ENCODE data around the gene CPSF4L. TPM values are rescaled to one million over a fixed set of nuclear protein-coding genes. Genes with fewer than 3 reads are reported as not detected.

The CPSF4L gene
- total and polyA plus RNA-seq, 12 donors = not detected

DNA sequence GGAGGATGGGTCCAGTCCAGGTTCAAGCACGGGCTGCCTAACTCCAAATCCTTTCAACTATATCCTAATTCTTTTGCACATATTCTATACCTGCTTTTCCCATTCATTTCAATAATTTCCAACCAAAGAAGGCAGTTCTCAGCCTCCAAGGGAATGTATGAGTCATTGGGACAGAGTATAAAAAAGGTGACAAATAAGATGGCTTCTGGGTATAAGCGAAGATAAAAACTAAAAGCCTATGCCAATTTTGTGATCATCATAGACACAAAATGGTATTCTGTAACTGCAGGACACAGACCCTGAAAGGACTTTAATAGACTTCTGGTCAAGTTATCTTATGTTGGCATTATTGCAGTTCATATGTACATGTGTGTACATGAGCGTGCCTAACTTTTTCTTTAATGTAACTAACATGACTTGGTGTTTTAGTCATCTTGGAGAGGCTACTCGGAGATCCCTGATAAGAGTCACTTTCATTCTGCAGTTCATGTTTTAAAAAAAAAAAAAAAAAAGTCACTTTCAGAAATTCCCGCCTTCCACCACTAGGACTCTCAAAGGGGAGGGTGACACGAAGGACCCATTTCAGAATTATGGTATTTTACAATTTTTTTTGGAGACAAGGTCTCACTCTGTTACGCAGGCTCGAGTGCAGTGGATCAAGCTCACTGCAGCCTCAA, 51.5 kb downstream of the CPSF4L start:
- H3K27me3 ChIP-seq = no peaks in the 10 kb centered on the region
- peaks cover 0 to 6% of the 10 kb centered on the region in 2 donors for H3K4me1 ChIP-seq (replicated peaks in 1 of 2)
- intact Hi-C loops (cut with DNase I) = no loop called here
- H3K27ac ChIP-seq = peak overlapping the region in 4 of 5 donors; percentile 21 to 52 (median 30)
- no peaks in the 10 kb centered on the region for H3K9me3 ChIP-seq (replicated peaks in 1 of 3)
- TF ChIP-seq, protein P1, sequence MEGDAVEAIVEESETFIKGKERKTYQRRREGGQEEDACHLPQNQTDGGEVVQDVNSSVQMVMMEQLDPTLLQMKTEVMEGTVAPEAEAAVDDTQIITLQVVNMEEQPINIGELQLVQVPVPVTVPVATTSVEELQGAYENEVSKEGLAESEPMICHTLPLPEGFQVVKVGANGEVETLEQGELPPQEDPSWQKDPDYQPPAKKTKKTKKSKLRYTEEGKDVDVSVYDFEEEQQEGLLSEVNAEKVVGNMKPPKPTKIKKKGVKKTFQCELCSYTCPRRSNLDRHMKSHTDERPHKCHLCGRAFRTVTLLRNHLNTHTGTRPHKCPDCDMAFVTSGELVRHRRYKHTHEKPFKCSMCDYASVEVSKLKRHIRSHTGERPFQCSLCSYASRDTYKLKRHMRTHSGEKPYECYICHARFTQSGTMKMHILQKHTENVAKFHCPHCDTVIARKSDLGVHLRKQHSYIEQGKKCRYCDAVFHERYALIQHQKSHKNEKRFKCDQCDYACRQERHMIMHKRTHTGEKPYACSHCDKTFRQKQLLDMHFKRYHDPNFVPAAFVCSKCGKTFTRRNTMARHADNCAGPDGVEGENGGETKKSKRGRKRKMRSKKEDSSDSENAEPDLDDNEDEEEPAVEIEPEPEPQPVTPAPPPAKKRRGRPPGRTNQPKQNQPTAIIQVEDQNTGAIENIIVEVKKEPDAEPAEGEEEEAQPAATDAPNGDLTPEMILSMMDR (IDR thresholded peaks at IDR 0.05) = peak; percentile 25 to 51 (median 48)
- TF ChIP-seq POLR2A (IDR thresholded peaks at IDR 0.05) = no peak
- H3K4me3 ChIP-seq = no peak overlapping the region
- DNase-seq = no peak
- 49 to 56% (median 53%) methylated on average over 8 of the region's 8 CpGs for WGBS, 4 donors
- peaks cover 0 to 50% of the 10 kb centered on the region in 2 donors for H3K36me3 ChIP-seq (replicated peaks in 1 of 2)

DNA sequence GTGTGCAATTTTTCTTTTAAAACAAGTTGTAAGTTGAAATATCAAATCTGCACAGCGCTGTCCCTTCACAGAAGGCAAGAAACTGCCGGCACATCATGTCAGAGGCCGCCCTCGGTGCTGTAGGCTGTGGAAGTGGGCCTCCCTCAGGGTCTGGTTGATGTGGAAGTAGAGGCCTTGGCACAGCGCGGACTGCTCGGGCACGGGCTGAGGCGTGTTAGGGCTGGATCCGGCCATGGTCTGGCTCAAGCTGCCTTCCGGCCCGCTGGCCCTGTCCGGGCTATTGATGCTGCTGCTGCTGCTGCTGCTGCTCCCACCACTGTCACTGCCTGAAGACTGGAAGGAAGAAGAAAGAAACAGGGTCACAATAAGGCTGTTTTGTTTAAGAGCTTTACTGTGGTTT, 52.2 kb downstream of the CPSF4L start:
- intact Hi-C loops (cut with DNase I) = no loop called here
- peaks cover 0 to 55% of the 10 kb centered on the region in 2 donors for H3K36me3 ChIP-seq (replicated peaks in 1 of 2)

DNA sequence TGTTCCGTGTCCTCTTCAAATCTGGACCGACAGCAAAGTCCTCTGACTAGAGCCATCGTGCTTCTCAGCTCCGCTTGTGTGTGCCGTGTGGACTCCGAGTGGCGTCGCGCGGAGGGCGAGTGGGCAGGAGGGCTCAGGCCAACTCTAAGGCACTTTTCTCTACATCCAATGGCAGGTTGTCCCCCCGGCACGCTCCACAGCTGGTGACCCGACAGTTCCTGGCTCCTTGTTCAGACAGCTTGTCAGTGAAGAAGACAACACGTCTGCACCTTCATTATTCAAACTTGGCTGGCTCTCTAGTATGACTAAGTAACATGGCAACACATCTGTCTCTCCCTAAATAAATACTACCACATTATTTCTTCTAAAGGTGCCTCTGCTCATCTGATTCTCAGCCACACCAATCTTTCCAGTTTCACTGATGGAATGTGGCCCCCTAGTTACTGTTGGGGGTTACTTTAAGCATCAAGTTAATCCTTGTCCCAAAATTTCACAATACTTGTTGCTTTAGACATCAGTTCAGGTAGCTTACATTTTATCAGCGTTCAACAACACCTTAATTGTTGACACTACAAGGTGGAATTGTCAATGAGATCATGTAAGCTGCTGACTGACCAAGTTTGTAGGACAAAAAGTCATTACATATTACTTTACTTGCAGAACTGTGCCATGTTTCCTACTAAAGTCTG, 53.4 kb downstream of the CPSF4L start:
- no peaks in the 10 kb centered on the region for H3K9me3 ChIP-seq (replicated peaks in 1 of 3)
- H3K36me3 ChIP-seq (replicated peaks in 1 of 2) = peaks cover 0 to 64% of the 10 kb centered on the region in 2 donors
- H3K27ac ChIP-seq = no peak overlapping the region

More for the DNA sequence above, 52.2 kb downstream of the CPSF4L start:
- H3K4me3 ChIP-seq = no peak overlapping the region
- H3K4me1 ChIP-seq (replicated peaks in 1 of 2) = peaks cover 0 to 6% of the 10 kb centered on the region in 2 donors
- no peaks in the 10 kb centered on the region for H3K9me3 ChIP-seq (replicated peaks in 1 of 3)
- H3K27me3 ChIP-seq = no peaks in the 10 kb centered on the region
- 90 to 96% (median 95%) methylated on average over 8 to 13 of the region's 13 CpGs for WGBS, 4 donors
- TF ChIP-seq POLR2A (IDR thresholded peaks at IDR 0.05) = no peak
- TF ChIP-seq, protein P1 (IDR thresholded peaks at IDR 0.05) = no peak
- no peak for DNase-seq
- peak overlapping the region in 2 of 5 donors; percentile 26 to 52 for H3K27ac ChIP-seq

DNA sequence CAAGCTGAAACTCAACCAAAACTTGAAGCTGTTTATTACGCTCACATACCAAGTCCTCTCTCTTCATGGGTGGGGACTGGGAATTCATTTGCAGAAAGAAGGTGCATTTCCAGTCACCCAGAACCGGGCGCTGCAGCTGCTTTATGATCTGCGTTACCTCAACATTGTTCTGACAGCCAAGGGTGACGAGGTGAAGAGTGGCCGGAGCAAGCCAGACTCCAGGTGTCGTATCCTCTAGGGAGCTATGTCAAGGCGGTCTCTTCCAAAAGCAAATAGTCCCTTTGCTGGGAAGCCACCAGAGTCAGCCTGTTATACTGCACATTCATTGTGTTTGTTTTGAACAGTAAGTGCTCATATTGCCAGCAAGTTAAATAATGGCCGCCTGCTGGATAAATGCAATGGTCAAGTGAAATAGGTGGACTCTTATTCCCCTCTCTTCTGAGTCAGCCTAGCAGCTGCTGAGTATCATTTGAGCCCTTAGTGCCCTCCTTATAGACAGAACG, 56.2 kb downstream of the CPSF4L start:
- WGBS, 4 donors = 86 to 95% (median 90%) methylated on average over 10 of the region's 10 CpGs
- peaks cover 0 to 26% of the 10 kb centered on the region in 2 donors for H3K4me1 ChIP-seq (replicated peaks in 1 of 2)
- H3K4me3 ChIP-seq = no peak overlapping the region
- no peak for DNase-seq
- peaks cover 0 to 90% of the 10 kb centered on the region in 2 donors for H3K36me3 ChIP-seq (replicated peaks in 1 of 2)
- H3K9me3 ChIP-seq (replicated peaks in 1 of 3) = no peaks in the 10 kb centered on the region
- no peak overlapping the region for H3K27ac ChIP-seq
- H3K27me3 ChIP-seq = no peaks in the 10 kb centered on the region
- TF ChIP-seq, protein P1 (IDR thresholded peaks at IDR 0.05) = no peak
- no peak for TF ChIP-seq POLR2A (IDR thresholded peaks at IDR 0.05)
- intact Hi-C loops (cut with DNase I) = no loop called here

More for the DNA sequence above, 53.4 kb downstream of the CPSF4L start:
- intact Hi-C loops (cut with DNase I) = no loop called here
- H3K4me3 ChIP-seq = no peak overlapping the region
- 92 to 95% (median 93%) methylated on average over 16 of the region's 16 CpGs for WGBS, 4 donors
- DNase-seq = no peak
- TF ChIP-seq, protein P1 (IDR thresholded peaks at IDR 0.05) = no peak
- no peak for TF ChIP-seq POLR2A (IDR thresholded peaks at IDR 0.05)
- peaks cover 0 to 9% of the 10 kb centered on the region in 2 donors for H3K4me1 ChIP-seq (replicated peaks in 1 of 2)
- H3K27me3 ChIP-seq = no peaks in the 10 kb centered on the region

All from adrenal gland (tissue), 12 donors.